Measurements from ENCODE around the gene PTPRC.
A peak's percentile ranks its signal among the peaks of the same experiment; 100 is the strongest.

The PTPRC gene

GRCh38 chr1:198763298-198763714 is 124.5 kb downstream of the PTPRC start:
- TF ChIP-seq CTCF (IDR thresholded peaks at IDR 0.05; ENCODE audit: low read depth, low read length) (no peak), POLR2A (IDR thresholded peaks at IDR 0.05; ENCODE audit: extremely low read depth, insufficient read length) (no peak), MYC (IDR thresholded peaks at IDR 0.05; ENCODE audit: low read depth, low read length) (no peak)
- TF ChIP-seq, protein P1, sequence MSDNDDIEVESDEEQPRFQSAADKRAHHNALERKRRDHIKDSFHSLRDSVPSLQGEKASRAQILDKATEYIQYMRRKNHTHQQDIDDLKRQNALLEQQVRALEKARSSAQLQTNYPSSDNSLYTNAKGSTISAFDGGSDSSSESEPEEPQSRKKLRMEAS (IDR thresholded peaks at IDR 0.05; ENCODE audit: low read depth, low read length) = no peak
- DNase-seq (ENCODE audit: low read depth) = peak; percentile 42
- H3K4me3 ChIP-seq (ENCODE audit: low read depth, low read length) = no peak overlapping the region

GRCh38 chr1:198764748-198765147 is 125.9 kb downstream of the PTPRC start:
- no peak overlapping the region for H3K4me3 ChIP-seq (ENCODE audit: low read depth, low read length)
- DNase-seq (ENCODE audit: low read depth) = no peak
- TF ChIP-seq, protein P1 (IDR thresholded peaks at IDR 0.05; ENCODE audit: low read depth, low read length) = no peak
- TF ChIP-seq CTCF (IDR thresholded peaks at IDR 0.05; ENCODE audit: low read depth, low read length) = no peak
- no peak for TF ChIP-seq POLR2A (IDR thresholded peaks at IDR 0.05; ENCODE audit: extremely low read depth, insufficient read length)
- no peak for TF ChIP-seq MYC (IDR thresholded peaks at IDR 0.05; ENCODE audit: low read depth, low read length)

DNA sequence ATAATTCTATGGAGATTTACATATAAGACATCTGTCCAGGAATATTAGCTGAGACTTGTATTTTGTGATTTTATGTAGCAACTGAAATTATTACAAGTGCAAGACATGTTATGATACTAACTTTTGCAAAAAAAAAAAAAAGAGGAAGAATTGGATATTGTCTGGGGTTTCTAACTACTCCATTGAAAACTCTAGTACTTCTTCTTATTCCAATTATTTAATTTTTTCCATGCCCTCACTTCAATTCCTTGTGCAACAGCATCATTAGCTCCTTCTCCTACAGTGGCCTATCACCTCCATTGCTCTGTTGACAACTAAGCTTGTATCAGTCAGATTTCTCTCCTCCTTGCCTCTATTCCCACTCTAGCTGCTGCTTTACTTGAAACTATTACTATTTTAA is 126.6 kb downstream of the PTPRC start:
- no peak overlapping the region for H3K4me3 ChIP-seq (ENCODE audit: low read depth, low read length)
- no peak for DNase-seq (ENCODE audit: low read depth)
- TF ChIP-seq CTCF (IDR thresholded peaks at IDR 0.05; ENCODE audit: low read depth, low read length) (no peak), POLR2A (IDR thresholded peaks at IDR 0.05; ENCODE audit: extremely low read depth, insufficient read length) (no peak), MYC (IDR thresholded peaks at IDR 0.05; ENCODE audit: low read depth, low read length) (no peak)
- TF ChIP-seq, protein P1 (IDR thresholded peaks at IDR 0.05; ENCODE audit: low read depth, low read length) = no peak

DNA sequence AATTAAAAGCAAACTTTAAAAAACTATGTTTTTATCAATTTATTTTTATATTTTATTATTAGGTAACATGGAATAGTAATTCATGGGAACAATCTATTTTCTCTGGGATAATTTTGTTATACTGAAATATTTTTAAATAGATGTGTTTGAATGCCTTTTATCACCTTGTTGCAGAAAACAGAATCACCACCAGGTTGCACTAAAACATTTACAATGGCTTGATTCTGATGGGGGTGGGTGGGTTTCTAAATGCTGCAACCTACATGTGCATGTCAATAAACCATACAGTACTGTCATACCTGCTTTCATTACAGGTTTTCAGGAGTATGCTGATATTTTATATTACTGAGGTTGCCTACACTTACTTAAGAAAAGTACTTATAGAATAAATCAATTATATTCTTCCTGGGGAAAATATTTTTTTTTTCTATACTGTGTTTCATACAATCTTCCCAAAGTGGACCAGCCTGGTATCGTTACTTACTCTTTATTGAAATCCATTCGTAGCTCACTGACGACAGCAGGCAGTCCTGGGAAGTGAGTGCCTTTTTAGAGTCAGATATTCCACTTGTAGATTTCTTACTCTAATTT is 132.8 kb downstream of the PTPRC start:
- TF ChIP-seq CTCF (IDR thresholded peaks at IDR 0.05; ENCODE audit: low read depth, low read length) (peak; percentile 45), MYC (IDR thresholded peaks at IDR 0.05; ENCODE audit: low read depth, low read length) (peak; percentile 7; the same call in 1 of the 2 replicates), POLR2A (IDR thresholded peaks at IDR 0.05; ENCODE audit: extremely low read depth, insufficient read length) (no peak)
- TF ChIP-seq, protein P1 (IDR thresholded peaks at IDR 0.05; ENCODE audit: low read depth, low read length) = peak; percentile 16; the same call in 1 of the 2 replicates
- DNase-seq (ENCODE audit: low read depth) = peak; percentile 83
- no peak overlapping the region for H3K4me3 ChIP-seq (ENCODE audit: low read depth, low read length)

- TF ChIP-seq CTCF (IDR thresholded peaks at IDR 0.05; ENCODE audit: low read depth, low read length) = no peak
- TF ChIP-seq, protein P1 (IDR thresholded peaks at IDR 0.05; ENCODE audit: low read depth, low read length) = no peak
- no peak for TF ChIP-seq MYC (IDR thresholded peaks at IDR 0.05; ENCODE audit: low read depth, low read length)
- TF ChIP-seq POLR2A (IDR thresholded peaks at IDR 0.05; ENCODE audit: extremely low read depth, insufficient read length) = no peak
Observed at GRCh38 chr1:198772626-198773025, 133.8 kb downstream of the PTPRC start.

More at GRCh38 chr1:198772626-198773025, 133.8 kb downstream of the PTPRC start:
- no peak overlapping the region for H3K4me3 ChIP-seq (ENCODE audit: low read depth, low read length)
- DNase-seq (ENCODE audit: low read depth) = no peak

All from NB4 (cell line).